ENCODE data around the gene PCDHGA9.
"Not testable (repeated sequence)": the region's sequence is repeated elsewhere in the genome, so short reads cannot be mapped to it uniquely, and the experiment has no call there.

The PCDHGA9 gene

GRCh38 chr5:141373673-141374317, 28.8 kb upstream of the PCDHGA9 start, which contains the start of gene PCDHGA6:
Gene PCDHGA6 (plus strand): TSS chr5:141373891. CDS start chr5:141374084, 193 bp downstream.
- TF ChIP-seq, protein P1, sequence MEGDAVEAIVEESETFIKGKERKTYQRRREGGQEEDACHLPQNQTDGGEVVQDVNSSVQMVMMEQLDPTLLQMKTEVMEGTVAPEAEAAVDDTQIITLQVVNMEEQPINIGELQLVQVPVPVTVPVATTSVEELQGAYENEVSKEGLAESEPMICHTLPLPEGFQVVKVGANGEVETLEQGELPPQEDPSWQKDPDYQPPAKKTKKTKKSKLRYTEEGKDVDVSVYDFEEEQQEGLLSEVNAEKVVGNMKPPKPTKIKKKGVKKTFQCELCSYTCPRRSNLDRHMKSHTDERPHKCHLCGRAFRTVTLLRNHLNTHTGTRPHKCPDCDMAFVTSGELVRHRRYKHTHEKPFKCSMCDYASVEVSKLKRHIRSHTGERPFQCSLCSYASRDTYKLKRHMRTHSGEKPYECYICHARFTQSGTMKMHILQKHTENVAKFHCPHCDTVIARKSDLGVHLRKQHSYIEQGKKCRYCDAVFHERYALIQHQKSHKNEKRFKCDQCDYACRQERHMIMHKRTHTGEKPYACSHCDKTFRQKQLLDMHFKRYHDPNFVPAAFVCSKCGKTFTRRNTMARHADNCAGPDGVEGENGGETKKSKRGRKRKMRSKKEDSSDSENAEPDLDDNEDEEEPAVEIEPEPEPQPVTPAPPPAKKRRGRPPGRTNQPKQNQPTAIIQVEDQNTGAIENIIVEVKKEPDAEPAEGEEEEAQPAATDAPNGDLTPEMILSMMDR (conservative IDR thresholded peaks at IDR 0.05; ENCODE audit: low read depth, low read length), result peak; percentile 58
- peak; percentile 50 for DNase-seq (ENCODE audit: low read depth)
- peak within 1 kb of the TSS; percentile 32 for H3K4me3 ChIP-seq (ENCODE audit: low read depth, low read length)

GRCh38 chr5:141374627-141375026, 28.0 kb upstream of the PCDHGA9 start:
- DNase-seq (ENCODE audit: low read depth), result no peak
- H3K4me3 ChIP-seq (ENCODE audit: low read depth, low read length), result no peak overlapping the region
- TF ChIP-seq, protein P1 (conservative IDR thresholded peaks at IDR 0.05; ENCODE audit: low read depth, low read length), result no peak

DNA sequence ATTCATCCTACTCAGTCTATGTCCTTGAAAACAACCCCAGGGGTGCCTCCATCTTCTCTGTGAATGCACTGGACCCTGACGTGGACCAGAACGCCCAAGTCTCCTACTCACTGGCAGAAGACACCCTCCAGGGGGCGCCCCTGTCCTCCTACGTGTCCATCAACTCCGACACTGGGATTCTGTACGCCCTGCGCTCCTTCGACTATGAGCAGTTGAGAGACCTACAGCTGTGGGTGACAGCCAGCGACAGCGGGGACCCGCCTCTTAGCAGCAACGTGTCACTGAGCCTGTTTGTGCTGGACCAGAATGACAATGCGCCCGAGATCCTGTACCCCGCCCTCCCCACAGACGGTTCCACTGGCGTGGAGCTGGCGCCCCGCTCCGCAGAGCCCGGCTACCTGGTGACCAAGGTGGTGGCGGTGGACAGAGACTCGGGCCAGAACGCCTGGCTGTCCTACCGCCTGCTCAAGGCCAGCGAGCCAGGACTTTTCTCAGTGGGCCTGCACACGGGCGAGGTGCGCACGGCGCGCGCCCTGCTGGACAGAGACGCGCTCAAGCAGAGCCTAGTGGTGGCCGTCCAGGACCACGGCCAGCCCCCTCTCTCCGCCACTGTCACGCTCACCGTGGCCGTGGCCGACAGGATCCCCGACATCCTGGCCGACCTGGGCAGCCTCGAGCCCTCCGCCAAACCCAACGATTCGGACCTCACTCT, 27.0 kb upstream of the PCDHGA9 start:
- H3K4me3 ChIP-seq (ENCODE audit: low read depth, low read length), result not testable (repeated sequence)

GRCh38 chr5:141382469-141383294, 19.9 kb upstream of the PCDHGA9 start, which contains the start of gene PCDHGA7:
Gene PCDHGA7 (plus strand): TSS chr5:141382742. CDS start chr5:141382900, 158 bp downstream.
- peak within 1 kb of the TSS; percentile 45 for H3K4me3 ChIP-seq (ENCODE audit: low read depth, low read length)
- TF ChIP-seq, protein P1 (conservative IDR thresholded peaks at IDR 0.05; ENCODE audit: low read depth, low read length), result peak; percentile 41
- peak; percentile 40 for DNase-seq (ENCODE audit: low read depth)

More for the DNA sequence above, 27.0 kb upstream of the PCDHGA9 start:
- not testable (repeated sequence) for DNase-seq (ENCODE audit: low read depth)

DNA sequence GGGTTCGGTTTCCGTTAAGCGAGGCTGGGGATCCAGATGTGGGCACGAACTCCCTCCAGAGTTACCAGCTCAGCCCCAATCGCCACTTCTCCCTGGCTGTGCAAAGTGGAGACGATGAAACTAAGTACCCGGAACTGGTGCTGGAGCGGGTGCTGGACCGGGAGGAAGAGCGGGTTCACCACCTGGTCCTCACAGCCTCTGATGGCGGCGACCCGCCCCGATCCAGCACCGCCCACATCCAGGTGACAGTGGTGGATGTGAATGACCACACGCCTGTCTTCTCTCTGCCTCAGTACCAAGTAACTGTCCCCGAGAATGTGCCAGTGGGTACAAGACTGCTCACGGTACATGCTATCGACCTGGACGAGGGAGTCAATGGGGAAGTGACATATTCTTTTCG, 19.2 kb upstream of the PCDHGA9 start:
- no peak for DNase-seq (ENCODE audit: low read depth)
- TF ChIP-seq, protein P1 (conservative IDR thresholded peaks at IDR 0.05; ENCODE audit: low read depth, low read length), result no peak
- H3K4me3 ChIP-seq (ENCODE audit: low read depth, low read length), result no peak overlapping the region

GRCh38 chr5:141384471-141385267, 17.9 kb upstream of the PCDHGA9 start:
- TF ChIP-seq, protein P1 (conservative IDR thresholded peaks at IDR 0.05; ENCODE audit: low read depth, low read length), result no peak
- DNase-seq (ENCODE audit: low read depth), result no peak
- H3K4me3 ChIP-seq (ENCODE audit: low read depth, low read length), result no peak overlapping the region

Data from choroid plexus epithelial cell (primary cell).